Transverse colon (tissue), 4 donors: ENCODE measurements around the gene POU2F2. TPM values are rescaled to one million over a fixed set of nuclear protein-coding genes. Genes with fewer than 3 reads are reported as not detected.

Source experiments
- DNase-seq: peaks from one replicate; pipeline ENCODE4 v3.0.0-alpha.2; 2019
- H3K27ac ChIP-seq, 4 donors: fragments of 200-600 bp; sonication (generic); 2 replicates each; pipeline ENCODE4 v1.5.1; 2016 to 2018; ENCODE audit warnings: inconsistent platforms in 4 of 4
- H3K27me3 ChIP-seq: fragments of 200-600 bp; sonication (generic); 2 replicates; pipeline ENCODE4 v1.5.1; 2017; ENCODE audit warnings: inconsistent platforms
- H3K36me3 ChIP-seq, 4 donors: fragments of 200-600 bp; sonication (generic); 2 replicates each; pipeline ENCODE4 v1.5.1; 2017 to 2019; ENCODE audit warnings: inconsistent platforms in 4 of 4
- H3K4me1 ChIP-seq, 4 donors: fragments of 200-600 bp; sonication (generic); 2 replicates each; pipeline ENCODE4 v1.5.1; 2017 to 2020; ENCODE audit warnings: inconsistent platforms in 4 of 4
- H3K4me3 ChIP-seq, 4 donors: fragments of 200-600 bp; sonication (generic); 1 replicate in 1 of 4; 2 replicates in 3 of 4; pipeline versions ENCODE4 v1.5.1 to v1.6.1; 2017 to 2019; ENCODE audit warnings: inconsistent platforms in 4 of 4
- H3K9me3 ChIP-seq, 2 donors: fragments of 200-600 bp; sonication (generic); 2 replicates each; pipeline ENCODE4 v1.5.1; 2017 to 2019; ENCODE audit warnings: inconsistent platforms in 2 of 2
- EP300 ChIP-seq: sonication (generic); formaldehyde crosslinking; IDR thresholded peaks from one replicate; pipeline ENCODE4 v1.6.1; 2017; ENCODE audit warnings: antibody characterized with exemption, low read depth
- POLR2A ChIP-seq: fragments of 450-650 bp; IDR thresholded peaks from one replicate; pipeline ENCODE4 v1.6.1; 2016; ENCODE audit warnings: antibody characterized with exemption, mild to moderate bottlenecking, moderate library complexity
- POLR2AphosphoS5 ChIP-seq, 3 donors: sonication (generic); formaldehyde crosslinking; IDR thresholded peaks; one replicate each; pipeline ENCODE4 v1.6.1; 2016; ENCODE audit warnings: antibody characterized with exemption in 3 of 3
- WGBS, 2 donors: methylation state at CpG; one replicate each; pipeline ENCODE4 v1.1.5; 2018; ENCODE audit warnings: low coverage in 1 of 2; 5-methylcytosine and 5-hydroxymethylcytosine counted together
- in situ Hi-C, 4 donors: fragments of 200-750 bp; cut with MboI; loops; one replicate each; pipeline versions ENCODE4 v1.15.0 to v1.15.1; 2017; ENCODE audit warnings: low sequenced_read_pairs in 3 of 4, low pct_ligation_motif_present in 1 of 4, low pct_unique_long_range_greater_than_20kb in 1 of 4
- intact Hi-C: fragments of 100-400 bp; cut with DNase I; formaldehyde crosslinking; loops from one replicate; pipeline ENCODE4 v1.15.1; 2023; ENCODE audit warnings: low total_unique reads
- total RNA-seq, 4 donors: library from RNA; depleted of rRNA; stranded (reverse); fragments of >200 nt; gene quantifications; one replicate each; pipeline ENCODE4 v1.1.0, GENCODE V29; 2016
- TF ChIP-seq, protein P1 (sequence below), 5 experiments: fragments of 200-600 bp in 3 of 5; fragments of 450-650 bp in 2 of 5; sonication (generic) in 3 of 5; IDR thresholded peaks; 1 replicate in 2 of 5; 2 replicates in 3 of 5; pipeline ENCODE4 v1.5.1; 2016 to 2017; ENCODE audit warnings: antibody characterized with exemption in 5 of 5, inconsistent platforms in 3 of 5, mild to moderate bottlenecking in 2 of 5, moderate library complexity in 1 of 5

POU2F2 gene
- total RNA-seq, 4 donors from 2014 or later, result 0.96 to 7.1 (median 3.4) TPM

- no peak for DNase-seq
Measured at GRCh38 chr19:42066075-42066754, 66.0 kb downstream of the POU2F2 start.

DNA sequence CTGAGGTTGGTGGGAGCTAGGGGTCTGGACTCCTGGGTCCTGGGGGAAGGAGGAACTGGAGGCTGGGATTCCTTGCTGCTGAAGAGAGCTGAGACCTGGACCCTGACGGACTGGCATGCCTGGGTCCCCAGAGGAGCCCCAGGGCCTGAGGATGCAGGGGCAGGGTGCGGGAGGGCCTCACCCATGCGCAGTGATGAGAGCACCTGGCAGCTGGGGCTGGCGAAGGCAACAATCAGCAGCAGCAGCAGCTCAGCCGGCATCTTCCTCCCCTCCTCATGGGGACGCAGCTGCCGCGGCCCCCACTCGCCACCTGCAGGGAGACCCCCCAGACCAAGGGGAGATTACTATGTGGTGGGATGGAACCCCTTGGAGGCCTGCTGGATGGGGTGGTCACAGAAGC lies 66.7 kb downstream of the POU2F2 start:
- Histone ChIP-seq H3K4me3 (no peak overlapping the region), H3K36me3 (no peaks in the 10 kb centered on the region), H3K9me3 (no peaks in the 10 kb centered on the region), H3K4me1 (peaks cover 0 to 18% (median 8%) of the 10 kb centered on the region in 4 donors), H3K27ac (no peak overlapping the region), H3K27me3 (peaks cover 38% of the 10 kb centered on the region)
- in situ Hi-C loops, result no loop called here
- WGBS, 2 donors, result 92% methylated on average over 9 of the region's 9 CpGs; no CpG with 5 or more reads in 1 of the 2 donors
- no peak for DNase-seq
- intact Hi-C loops, result no loop called here
- TF ChIP-seq POLR2AphosphoS5 (IDR thresholded peaks at IDR 0.05) (no peak), EP300 (no peak), POLR2A (no peak)
- TF ChIP-seq, protein P1, sequence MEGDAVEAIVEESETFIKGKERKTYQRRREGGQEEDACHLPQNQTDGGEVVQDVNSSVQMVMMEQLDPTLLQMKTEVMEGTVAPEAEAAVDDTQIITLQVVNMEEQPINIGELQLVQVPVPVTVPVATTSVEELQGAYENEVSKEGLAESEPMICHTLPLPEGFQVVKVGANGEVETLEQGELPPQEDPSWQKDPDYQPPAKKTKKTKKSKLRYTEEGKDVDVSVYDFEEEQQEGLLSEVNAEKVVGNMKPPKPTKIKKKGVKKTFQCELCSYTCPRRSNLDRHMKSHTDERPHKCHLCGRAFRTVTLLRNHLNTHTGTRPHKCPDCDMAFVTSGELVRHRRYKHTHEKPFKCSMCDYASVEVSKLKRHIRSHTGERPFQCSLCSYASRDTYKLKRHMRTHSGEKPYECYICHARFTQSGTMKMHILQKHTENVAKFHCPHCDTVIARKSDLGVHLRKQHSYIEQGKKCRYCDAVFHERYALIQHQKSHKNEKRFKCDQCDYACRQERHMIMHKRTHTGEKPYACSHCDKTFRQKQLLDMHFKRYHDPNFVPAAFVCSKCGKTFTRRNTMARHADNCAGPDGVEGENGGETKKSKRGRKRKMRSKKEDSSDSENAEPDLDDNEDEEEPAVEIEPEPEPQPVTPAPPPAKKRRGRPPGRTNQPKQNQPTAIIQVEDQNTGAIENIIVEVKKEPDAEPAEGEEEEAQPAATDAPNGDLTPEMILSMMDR (IDR thresholded peaks at IDR 0.05), result no peak

More at GRCh38 chr19:42066075-42066754, 66.0 kb downstream of the POU2F2 start:
- in situ Hi-C loops, result no loop called here
- TF ChIP-seq EP300 (no peak), POLR2AphosphoS5 (IDR thresholded peaks at IDR 0.05) (no peak), POLR2A (no peak)
- TF ChIP-seq, protein P1 (IDR thresholded peaks at IDR 0.05), result no peak
- H3K4me3 ChIP-seq, result no peak overlapping the region
- H3K27ac ChIP-seq, result no peak overlapping the region
- peaks cover 38% of the 10 kb centered on the region for H3K27me3 ChIP-seq
- peaks cover 0 to 19% (median 8%) of the 10 kb centered on the region in 4 donors for H3K4me1 ChIP-seq
- H3K9me3 ChIP-seq, result no peaks in the 10 kb centered on the region
- WGBS, 2 donors, result 46 to 68% methylated on average over 3 to 6 of the region's 9 CpGs
- H3K36me3 ChIP-seq, result no peaks in the 10 kb centered on the region
- intact Hi-C loops, result no loop called here

GRCh38 chr19:42065051-42065450 lies 67.2 kb downstream of the POU2F2 start:
- DNase-seq, result no peak
- intact Hi-C loops, result no loop called here
- 88% methylated on average over 10 of the region's 13 CpGs; no CpG with 5 or more reads in 1 of the 2 donors for WGBS, 2 donors
- in situ Hi-C loops, result no loop called here
- H3K4me1 ChIP-seq, result peaks cover 0 to 14% (median 5%) of the 10 kb centered on the region in 4 donors
- H3K36me3 ChIP-seq, result no peaks in the 10 kb centered on the region
- TF ChIP-seq, protein P1 (IDR thresholded peaks at IDR 0.05), result no peak
- TF ChIP-seq EP300, result no peak
- no peak for TF ChIP-seq POLR2A
- no peak for TF ChIP-seq POLR2AphosphoS5 (IDR thresholded peaks at IDR 0.05)
- H3K27ac ChIP-seq, result no peak overlapping the region
- peaks cover 35% of the 10 kb centered on the region for H3K27me3 ChIP-seq
- H3K4me3 ChIP-seq, result no peak overlapping the region
- no peaks in the 10 kb centered on the region for H3K9me3 ChIP-seq

GRCh38 chr19:42064432-42064831 lies 67.8 kb downstream of the POU2F2 start:
- H3K4me3 ChIP-seq, result no peak overlapping the region
- H3K36me3 ChIP-seq, result no peaks in the 10 kb centered on the region
- H3K27me3 ChIP-seq, result peaks cover 29% of the 10 kb centered on the region
- DNase-seq, result no peak
- H3K4me1 ChIP-seq, result peaks cover 0 to 9% (median under 1%) of the 10 kb centered on the region in 4 donors
- H3K9me3 ChIP-seq, result no peaks in the 10 kb centered on the region
- in situ Hi-C loops (no loop called here), intact Hi-C loops (no loop called here)
- TF ChIP-seq POLR2A (no peak), POLR2AphosphoS5 (IDR thresholded peaks at IDR 0.05) (no peak), EP300 (no peak)
- TF ChIP-seq, protein P1 (IDR thresholded peaks at IDR 0.05), result no peak
- WGBS, 2 donors, result 83 to 87% methylated on average over 4 to 6 of the region's 6 CpGs
- no peak overlapping the region for H3K27ac ChIP-seq
